GM21381 (cell line): ENCODE data around the gene ISLR2.

Experiments used
- ATAC-seq: cut with Tn5 transposase; IDR thresholded peaks from one replicate; pipeline ENCODE4 v1.9.1; 2021; ENCODE audit warnings: mild to moderate bottlenecking, moderate library complexity; ENCODE audit not compliant: unreplicated experiment

ISLR2 gene

GRCh38 chr15:74127954-74128784 is 2.2 kb upstream of the ISLR2 start:
- ATAC-seq = no peak

GRCh38 chr15:74128785-74129585 is 1.4 kb upstream of the ISLR2 start:
- ATAC-seq = no peak

GRCh38 chr15:74129586-74130154 is 716 bp upstream of the ISLR2 start:
- no peak for ATAC-seq

DNA sequence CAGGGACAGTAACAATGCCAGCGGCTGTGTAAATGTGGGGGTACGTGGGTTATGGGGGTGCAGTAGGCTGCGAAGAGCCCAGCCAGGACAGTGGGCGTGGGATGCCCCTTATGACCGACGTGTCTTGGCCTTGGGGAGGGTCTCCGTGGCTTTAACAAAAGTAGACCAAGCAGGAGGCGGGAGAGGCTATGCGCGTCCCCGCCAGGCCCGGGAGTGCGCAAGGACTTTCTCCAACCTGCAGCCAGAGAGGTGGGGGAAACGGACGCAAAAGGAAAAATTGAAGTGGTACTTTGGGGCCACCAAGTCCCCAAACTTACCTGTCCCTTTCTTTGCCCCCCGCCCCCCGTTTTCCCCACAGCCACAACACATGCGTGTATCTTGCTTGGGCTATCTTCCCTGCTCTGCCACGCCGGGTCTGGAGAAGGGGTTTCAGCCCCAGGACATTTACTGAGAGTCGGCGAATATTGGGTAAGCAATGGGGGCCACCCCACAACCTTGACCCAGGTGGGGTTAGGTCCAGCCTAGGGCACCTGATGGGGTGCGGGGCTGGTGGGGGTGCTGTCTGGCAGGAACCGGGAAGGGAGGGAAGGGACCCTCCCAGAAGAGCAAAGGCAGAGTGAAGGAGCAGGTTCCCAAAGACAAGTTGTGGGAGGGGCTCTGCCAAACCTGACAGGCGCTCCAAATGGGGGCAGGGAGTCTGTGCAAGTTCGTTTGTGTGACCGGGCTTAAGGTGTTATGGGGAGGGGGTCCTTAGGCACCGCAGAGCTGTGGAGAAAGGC is 652 bp downstream of the ISLR2 start:
- no peak for ATAC-seq

- ATAC-seq = no peak
Measured at GRCh38 chr15:74131628-74132413, 1.4 kb downstream of the ISLR2 start.

DNA sequence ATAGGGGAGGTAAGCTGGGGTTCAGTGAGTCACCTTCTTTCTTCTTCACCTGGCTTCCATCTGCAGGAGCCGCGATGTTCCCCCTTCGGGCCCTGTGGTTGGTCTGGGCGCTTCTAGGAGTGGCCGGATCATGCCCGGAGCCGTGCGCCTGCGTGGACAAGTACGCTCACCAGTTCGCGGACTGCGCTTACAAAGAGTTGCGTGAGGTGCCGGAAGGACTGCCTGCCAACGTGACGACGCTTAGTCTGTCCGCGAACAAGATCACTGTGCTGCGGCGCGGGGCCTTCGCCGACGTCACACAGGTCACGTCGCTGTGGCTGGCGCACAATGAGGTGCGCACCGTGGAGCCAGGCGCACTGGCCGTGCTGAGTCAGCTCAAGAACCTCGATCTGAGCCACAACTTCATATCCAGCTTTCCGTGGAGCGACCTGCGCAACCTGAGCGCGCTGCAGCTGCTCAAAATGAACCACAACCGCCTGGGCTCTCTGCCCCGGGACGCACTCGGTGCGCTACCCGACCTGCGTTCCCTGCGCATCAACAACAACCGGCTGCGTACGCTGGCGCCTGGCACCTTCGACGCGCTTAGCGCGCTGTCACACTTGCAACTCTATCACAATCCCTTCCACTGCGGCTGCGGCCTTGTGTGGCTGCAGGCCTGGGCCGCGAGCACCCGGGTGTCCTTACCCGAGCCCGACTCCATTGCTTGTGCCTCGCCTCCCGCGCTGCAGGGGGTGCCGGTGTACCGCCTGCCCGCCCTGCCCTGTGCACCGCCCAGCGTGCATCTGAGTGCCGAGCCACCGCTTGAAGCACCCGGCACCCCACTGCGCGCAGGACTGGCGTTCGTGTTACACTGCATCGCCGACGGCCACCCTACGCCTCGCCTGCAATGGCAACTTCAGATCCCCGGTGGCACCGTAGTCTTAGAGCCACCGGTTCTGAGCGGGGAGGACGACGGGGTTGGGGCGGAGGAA is 2.6 kb downstream of the ISLR2 start:
- ATAC-seq = no peak

GRCh38 chr15:74133694-74134386 is 3.5 kb downstream of the ISLR2 start:
- ATAC-seq = no peak

DNA sequence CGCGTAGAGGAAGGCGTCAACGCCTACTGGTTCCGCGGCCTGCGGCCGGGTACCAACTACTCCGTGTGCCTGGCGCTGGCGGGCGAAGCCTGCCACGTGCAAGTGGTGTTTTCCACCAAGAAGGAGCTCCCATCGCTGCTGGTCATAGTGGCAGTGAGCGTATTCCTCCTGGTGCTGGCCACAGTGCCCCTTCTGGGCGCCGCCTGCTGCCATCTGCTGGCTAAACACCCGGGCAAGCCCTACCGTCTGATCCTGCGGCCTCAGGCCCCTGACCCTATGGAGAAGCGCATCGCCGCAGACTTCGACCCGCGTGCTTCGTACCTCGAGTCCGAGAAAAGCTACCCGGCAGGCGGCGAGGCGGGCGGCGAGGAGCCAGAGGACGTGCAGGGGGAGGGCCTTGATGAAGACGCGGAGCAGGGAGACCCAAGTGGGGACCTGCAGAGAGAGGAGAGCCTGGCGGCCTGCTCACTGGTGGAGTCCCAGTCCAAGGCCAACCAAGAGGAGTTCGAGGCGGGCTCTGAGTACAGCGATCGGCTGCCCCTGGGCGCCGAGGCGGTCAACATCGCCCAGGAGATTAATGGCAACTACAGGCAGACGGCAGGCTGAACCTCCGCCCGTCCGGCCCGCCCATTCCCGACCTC is 4.1 kb downstream of the ISLR2 start:
- no peak for ATAC-seq

DNA sequence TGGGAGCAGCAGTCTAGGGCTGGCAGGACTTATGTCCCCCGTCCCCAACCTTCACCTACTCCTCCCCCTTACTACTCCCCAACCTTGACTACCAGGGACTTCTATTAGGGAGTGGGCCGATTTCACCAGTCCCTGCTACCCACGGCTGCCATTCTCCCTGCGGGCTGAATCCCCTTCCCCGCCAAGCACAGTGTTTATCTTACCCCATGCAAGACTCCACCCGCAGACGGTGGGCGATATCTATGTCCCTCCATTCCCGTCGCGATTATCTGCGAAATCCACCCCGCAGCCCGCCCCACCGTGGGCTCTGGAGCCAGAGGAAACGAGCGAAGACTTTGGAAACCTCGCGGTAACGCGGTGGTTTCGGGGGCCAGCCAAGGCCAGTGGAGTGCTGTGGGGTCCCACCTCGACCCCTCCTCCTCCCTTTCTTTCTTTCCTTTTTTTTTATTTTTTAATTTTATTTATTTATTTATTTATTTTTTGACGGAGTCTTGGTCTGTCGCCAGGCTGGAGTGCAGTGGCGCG is 4.7 kb downstream of the ISLR2 start:
- no peak for ATAC-seq

GRCh38 chr15:74136540-74136813 is 6.1 kb downstream of the ISLR2 start:
- ATAC-seq = no peak

DNA sequence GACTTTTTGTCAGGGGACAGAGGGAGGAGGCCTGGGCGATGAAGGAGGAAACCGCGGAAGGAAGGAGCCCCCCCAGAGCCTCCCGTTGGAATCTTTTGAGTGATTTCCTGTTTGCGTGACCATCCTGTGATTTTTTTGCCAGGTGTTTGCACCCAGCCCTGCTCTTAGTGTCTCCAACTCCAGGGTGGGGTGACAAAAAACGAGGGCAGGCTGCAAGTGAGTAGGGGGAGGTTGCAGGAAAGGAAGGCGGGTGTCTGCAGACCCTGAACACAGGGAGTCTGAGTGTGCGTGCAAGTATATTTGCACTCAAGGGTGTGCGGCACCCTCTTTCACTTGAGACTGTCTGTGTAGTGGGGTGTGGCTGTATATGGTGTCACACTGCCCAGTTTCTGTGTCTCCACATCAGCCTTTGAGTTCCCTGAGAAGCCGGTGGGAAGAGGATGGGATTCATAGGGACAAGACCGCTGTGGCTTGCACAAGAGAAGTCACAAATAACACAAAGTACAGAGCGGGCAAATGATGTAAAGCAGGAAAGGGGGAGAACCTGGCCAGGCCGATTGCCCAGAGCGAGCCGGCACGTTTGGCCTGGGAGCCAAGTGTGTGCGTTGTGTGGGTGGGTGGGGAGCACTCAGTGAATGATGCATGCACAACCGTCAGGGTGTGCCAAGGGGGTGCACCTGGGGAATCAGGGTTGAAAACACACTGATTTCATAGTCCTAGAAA is 6.6 kb downstream of the ISLR2 start:
- ATAC-seq = no peak

DNA sequence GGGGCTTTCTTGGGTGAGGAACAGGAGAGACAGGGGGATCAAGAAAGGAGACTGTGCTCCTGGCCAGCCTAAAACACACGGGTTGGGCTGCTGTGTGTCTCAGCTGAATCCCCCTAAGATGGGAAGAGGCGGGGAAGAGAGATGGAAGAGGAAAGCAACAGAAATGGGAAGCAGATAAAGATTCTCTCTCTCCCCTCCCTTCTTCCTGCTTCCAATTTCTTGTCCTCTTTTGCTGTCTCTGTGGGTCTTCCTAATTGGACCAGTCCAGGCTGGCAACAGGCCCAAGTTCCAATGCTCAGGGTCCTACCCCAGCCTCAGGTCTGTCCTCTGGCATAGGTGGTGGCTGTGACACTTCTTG is 7.1 kb downstream of the ISLR2 start:
- ATAC-seq = no peak

DNA sequence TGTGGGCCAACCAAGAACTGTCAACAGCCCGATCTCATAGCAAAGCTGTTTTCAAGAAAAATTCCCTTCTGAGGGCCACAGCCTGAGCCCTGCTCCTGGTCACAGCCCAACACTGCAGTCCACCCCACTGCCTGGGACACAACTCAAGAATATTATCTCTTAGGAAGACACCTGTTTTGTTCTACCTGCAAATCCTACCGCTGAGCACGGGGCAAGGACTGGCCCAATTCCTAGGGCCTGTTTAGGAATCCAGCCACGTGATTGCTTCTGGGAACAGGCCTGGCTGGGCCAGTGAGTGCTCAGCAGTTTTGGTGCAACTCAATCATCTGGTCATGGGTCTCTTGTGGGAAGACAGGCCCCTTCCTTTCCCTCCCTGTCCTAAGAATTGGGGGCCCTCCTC is 8.3 kb downstream of the ISLR2 start:
- no peak for ATAC-seq

DNA sequence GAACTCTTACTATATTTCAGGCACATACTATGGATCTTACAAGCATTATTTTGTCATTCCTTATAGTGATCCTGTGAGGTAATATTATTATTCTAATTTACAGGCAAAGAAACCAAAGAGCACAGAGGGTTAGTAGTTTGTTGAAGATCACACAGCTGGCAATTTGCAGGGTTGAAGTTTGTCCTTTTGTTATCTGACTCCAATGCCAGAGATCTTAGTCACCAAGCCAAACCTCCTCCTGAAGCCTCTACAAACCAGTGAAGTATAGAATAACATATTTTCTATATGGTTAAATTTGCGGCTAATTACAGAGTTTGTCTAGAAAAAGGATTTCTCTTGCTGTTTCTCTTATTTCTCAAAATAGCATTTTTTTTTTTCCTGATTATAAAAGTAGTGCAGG is 11.2 kb downstream of the ISLR2 start:
- ATAC-seq = no peak

DNA sequence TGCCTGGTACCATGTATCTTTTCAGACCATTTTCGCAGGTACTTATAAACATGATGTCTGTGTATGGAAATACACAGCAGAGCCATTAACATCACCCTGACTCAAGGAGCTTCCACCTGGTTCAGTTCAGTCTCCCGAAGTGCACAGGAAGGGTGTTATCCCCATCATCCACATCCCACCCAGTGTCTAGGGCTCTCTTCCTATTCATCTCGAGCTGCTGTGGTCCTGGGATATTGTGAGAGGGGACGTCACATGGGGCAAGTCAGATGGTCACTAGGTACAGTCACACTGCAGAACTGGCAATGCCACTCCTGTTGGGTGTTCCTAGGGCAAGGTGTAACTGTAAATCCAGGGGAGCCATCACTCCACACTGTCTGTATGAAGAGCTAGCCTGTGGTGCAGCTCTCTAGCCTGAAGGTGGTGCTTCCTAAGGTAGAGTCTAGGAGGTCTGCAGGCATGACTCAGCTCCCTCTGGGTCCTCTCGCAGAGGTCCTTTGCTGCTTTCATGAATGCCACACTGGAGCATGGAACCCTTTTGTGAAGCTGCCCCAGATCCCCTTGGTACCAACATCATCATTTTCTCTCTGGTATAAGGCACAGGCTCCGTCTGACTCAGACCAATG is 13.9 kb downstream of the ISLR2 start:
- no peak for ATAC-seq

DNA sequence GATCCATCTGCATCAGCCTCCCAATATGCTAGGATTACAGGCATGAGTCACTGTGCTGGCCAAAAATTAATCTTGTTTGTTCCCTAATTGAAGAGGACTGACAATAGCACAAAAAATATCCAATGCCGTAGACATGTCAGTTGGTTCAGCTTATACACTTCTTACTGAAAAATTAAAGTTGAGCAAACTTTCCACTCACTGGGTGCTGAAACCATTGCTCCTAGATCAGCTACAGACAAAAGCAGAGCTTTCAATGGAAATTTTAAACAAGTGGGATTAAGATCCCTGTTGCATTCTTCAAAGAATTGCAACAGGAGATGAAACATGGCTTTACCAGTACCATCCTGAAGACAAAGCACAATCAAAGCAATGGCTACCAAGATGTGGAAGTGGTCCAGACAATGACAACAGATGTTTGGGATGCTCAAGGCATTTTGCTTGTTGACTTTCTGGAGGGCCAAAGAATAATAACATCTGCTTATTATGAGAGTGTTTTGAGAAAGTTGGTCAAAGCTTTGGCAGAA is 16.0 kb downstream of the ISLR2 start:
- ATAC-seq = no peak

DNA sequence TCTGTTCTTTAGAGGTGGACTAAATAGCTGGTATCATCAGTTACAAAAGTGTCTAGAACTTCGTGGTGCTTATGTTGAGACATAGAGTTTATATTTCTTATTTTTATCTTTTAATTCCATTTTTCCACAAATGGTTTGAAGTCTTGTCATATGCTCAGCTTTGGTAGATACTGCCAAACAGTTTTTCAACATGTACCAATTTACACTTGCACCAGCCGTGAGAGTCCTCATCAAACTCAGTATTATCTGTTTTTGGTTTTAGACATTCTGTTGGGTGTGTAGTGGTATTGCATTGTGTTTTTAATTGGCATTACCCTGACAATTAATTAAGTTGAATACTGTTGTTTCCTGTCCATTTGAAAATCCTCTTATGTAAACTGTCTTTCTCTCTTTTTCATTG is 16.7 kb downstream of the ISLR2 start:
- ATAC-seq = no peak
